Natural killer cell (primary cell): Measurements from ENCODE around the gene GALNT17. TPM values are rescaled to one million over a fixed set of nuclear protein-coding genes. Genes with fewer than 3 reads are reported as not detected.

ENCODE experiments used
- ATAC-seq, 3 donors: fragments of 150-1000 bp in 2 of 3; fragments of 200-7000 bp in 1 of 3; cut with Tn5 transposase; 1 replicate in 1 of 3; 2 replicates in 2 of 3; pipeline ENCODE4 v1.10.0; 2021; ENCODE audit warnings: mild to moderate bottlenecking in 2 of 3, moderate library complexity in 2 of 3
- DNase-seq, 2 donors: peaks; one replicate each; pipeline versions ENCODE4 v3.0.0 to v3.0.0-alpha.2; 2013 to 2021; ENCODE audit warnings: mixed read lengths in 1 of 2
- H3K27ac ChIP-seq: one replicate; pipeline ENCODE4 v1.5.1; 2013; ENCODE audit warnings: mild to moderate bottlenecking, low read length
- H3K27me3 ChIP-seq: one replicate; pipeline ENCODE4 v1.6.1; 2013; ENCODE audit warnings: low read length; ENCODE audit not compliant: control insufficient read depth, insufficient read depth
- H3K36me3 ChIP-seq: one replicate; pipeline ENCODE4 v1.6.1; 2013; ENCODE audit warnings: low read length; ENCODE audit not compliant: control insufficient read depth, insufficient read depth
- H3K4me1 ChIP-seq: one replicate; pipeline ENCODE4 v1.6.1; 2013; ENCODE audit warnings: low read length; ENCODE audit not compliant: control insufficient read depth, insufficient read depth
- H3K4me3 ChIP-seq: one replicate; pipeline ENCODE4 v1.5.1; 2013; ENCODE audit warnings: low read length
- H3K9me3 ChIP-seq: one replicate; pipeline ENCODE4 v1.6.1; 2013; ENCODE audit warnings: low read length; ENCODE audit not compliant: control insufficient read depth, insufficient read depth
- H3K27ac Mint-ChIP-seq, 2 donors: one replicate each; pipeline ENCODE4 v1.8.0; 2022; ENCODE audit warnings: mild to moderate bottlenecking in 2 of 2, mixed read lengths in 2 of 2, moderate library complexity in 1 of 2
- H3K27me3 Mint-ChIP-seq, 2 donors: one replicate each; pipeline ENCODE4 v1.8.0; 2022; ENCODE audit warnings: low read depth in 2 of 2, mixed read lengths in 2 of 2
- H3K36me3 Mint-ChIP-seq: one replicate; pipeline ENCODE4 v1.8.0; 2022; ENCODE audit warnings: mixed read lengths
- H3K4me1 Mint-ChIP-seq, 2 donors: one replicate each; pipeline ENCODE4 v1.8.0; 2022; ENCODE audit warnings: mixed read lengths in 2 of 2
- H3K4me3 Mint-ChIP-seq: one replicate; pipeline ENCODE4 v1.8.0; 2022; ENCODE audit warnings: mild to moderate bottlenecking, moderate library complexity, mixed read lengths
- H3K9me3 Mint-ChIP-seq, 2 donors: one replicate each; pipeline ENCODE4 v1.8.0; 2022; ENCODE audit warnings: mixed read lengths in 2 of 2
- CTCF ChIP-seq: fragments of 200-600 bp; IDR thresholded peaks from one replicate; pipeline ENCODE4 v1.8.0; 2022; ENCODE audit warnings: antibody characterized with exemption
- WGBS: methylation state at CpG from one replicate; pipeline ENCODE4 v1.1.7; 2013; ENCODE audit warnings: missing lambda C conversion rate; ENCODE audit not compliant: insufficient coverage; 5-methylcytosine and 5-hydroxymethylcytosine counted together
- intact Hi-C: fragments of 100-400 bp; cut with micrococcal nuclease; formaldehyde crosslinking; loops from one replicate; pipeline ENCODE4 v1.14.2; 2022
- total RNA-seq, 4 donors: library from RNA; stranded (reverse); fragments of 120-200 nt in 1 of 4; gene quantifications; one replicate each; pipeline versions ENCODE4 v1.2.3 to v1.2.4, GENCODE V29; 2013 to 2022

GALNT17 gene
- total RNA-seq, 3 donors from 2014 or later (not counting 1 experiment from before 2014, with no cell fraction given) = not detected

GRCh38 chr7:71145906-71146901 is 14.3 kb downstream of the GALNT17 start:
- H3K4me1 Mint-ChIP-seq = no peaks in the 10 kb centered on the region

GRCh38 chr7:71148098-71148497 is 16.2 kb downstream of the GALNT17 start:
- Histone ChIP-seq H3K9me3 (no peaks in the 10 kb centered on the region), H3K27me3 (no peaks in the 10 kb centered on the region), H3K4me3 (no peak overlapping the region), H3K27ac (no peak overlapping the region), H3K36me3 (no peaks in the 10 kb centered on the region), H3K4me1 (no peaks in the 10 kb centered on the region)
- Mint-ChIP-seq H3K9me3 (peaks cover 0 to 12% of the 10 kb centered on the region in 2 donors), H3K27me3 (no peaks in the 10 kb centered on the region), H3K4me3 (no peak overlapping the region), H3K4me1 (no peaks in the 10 kb centered on the region), H3K27ac (no peak overlapping the region), H3K36me3 (no peaks in the 10 kb centered on the region)
- intact Hi-C loops = no loop called here
- ATAC-seq (no peak), DNase-seq (no peak)
- no peak for TF ChIP-seq CTCF

More at GRCh38 chr7:71145906-71146901, 14.3 kb downstream of the GALNT17 start:
- Histone ChIP-seq H3K9me3 (no peaks in the 10 kb centered on the region), H3K4me1 (no peaks in the 10 kb centered on the region), H3K27ac (no peak overlapping the region), H3K36me3 (no peaks in the 10 kb centered on the region), H3K4me3 (no peak overlapping the region), H3K27me3 (no peaks in the 10 kb centered on the region)
- intact Hi-C loops = no loop called here
- no peak for ATAC-seq
- WGBS = 74% methylated on average over 19 of the region's 24 CpGs
- no peak for DNase-seq
- H3K27me3 Mint-ChIP-seq = no peaks in the 10 kb centered on the region
- TF ChIP-seq CTCF = no peak
- no peak overlapping the region for H3K27ac Mint-ChIP-seq
- H3K4me3 Mint-ChIP-seq = no peak overlapping the region
- no peaks in the 10 kb centered on the region for H3K36me3 Mint-ChIP-seq
- peaks cover 4 to 12% of the 10 kb centered on the region in 2 donors for H3K9me3 Mint-ChIP-seq

GRCh38 chr7:71155236-71155635 is 23.3 kb downstream of the GALNT17 start:
- intact Hi-C loops = no loop called here
- Histone ChIP-seq H3K4me1 (no peaks in the 10 kb centered on the region), H3K36me3 (no peaks in the 10 kb centered on the region), H3K9me3 (no peaks in the 10 kb centered on the region), H3K27ac (no peak overlapping the region), H3K27me3 (no peaks in the 10 kb centered on the region), H3K4me3 (no peak overlapping the region)
- Mint-ChIP-seq H3K36me3 (no peaks in the 10 kb centered on the region), H3K4me3 (no peak overlapping the region), H3K27me3 (no peaks in the 10 kb centered on the region), H3K27ac (no peak overlapping the region), H3K4me1 (no peaks in the 10 kb centered on the region), H3K9me3 (peaks cover 8 to 14% of the 10 kb centered on the region in 2 donors)
- WGBS = 90% methylated on average over 9 of the region's 9 CpGs
- TF ChIP-seq CTCF = no peak
- no peak for ATAC-seq
- no peak for DNase-seq
